MM.1S (cell line): ENCODE results near the gene CCN5.

Source experiments
- DNase-seq: peaks from one replicate; pipeline ENCODE4 v3.0.0-alpha.2; 2015
- H2AFZ ChIP-seq: fragments of 300-600 bp; sonication (generic); 2 replicates; pipeline ENCODE4 v1.6.0; 2016; ENCODE audit warnings: antibody characterized with exemption, low read length
- H3F3A ChIP-seq: fragments of 300-600 bp; sonication (generic); 2 replicates; pipeline ENCODE4 v1.6.1; 2016; ENCODE audit warnings: mild to moderate bottlenecking, antibody characterized with exemption, low read length, moderate library complexity, mixed read lengths; ENCODE audit not compliant: insufficient read depth
- H3K27ac ChIP-seq: fragments of 300-600 bp; sonication (generic); 2 replicates; pipeline ENCODE4 v1.5.1; 2016; ENCODE audit warnings: mild to moderate bottlenecking, low read length
- H3K27me3 ChIP-seq: fragments of 300-600 bp; sonication (generic); replicated peaks from 2 replicates; pipeline ENCODE4 v1.6.0; 2016; ENCODE audit warnings: low read length; ENCODE audit not compliant: insufficient read depth
- H3K36me3 ChIP-seq: fragments of 300-600 bp; sonication (generic); replicated peaks from 2 replicates; pipeline ENCODE4 v1.6.1; 2016; ENCODE audit warnings: mild to moderate bottlenecking, low read length, mixed read lengths; ENCODE audit not compliant: insufficient read depth
- H3K4me1 ChIP-seq: fragments of 300-600 bp; sonication (generic); 2 replicates; pipeline ENCODE4 v1.6.1; 2016; ENCODE audit warnings: low read length, mixed read lengths
- H3K4me2 ChIP-seq: fragments of 300-600 bp; sonication (generic); 2 replicates; pipeline ENCODE4 v1.6.0; 2016; ENCODE audit warnings: low read depth, low read length
- H3K4me3 ChIP-seq: fragments of 300-600 bp; sonication (generic); 2 replicates; pipeline ENCODE4 v1.5.1; 2016; ENCODE audit warnings: low read length, mixed read lengths
- H3K79me2 ChIP-seq: fragments of 300-600 bp; sonication (generic); 2 replicates; pipeline ENCODE4 v1.6.1; 2016; ENCODE audit warnings: mixed run types, low read length, mixed read lengths
- H3K9ac ChIP-seq: fragments of 300-600 bp; sonication (generic); 2 replicates; pipeline ENCODE4 v1.6.1; 2016; ENCODE audit warnings: low read length, mixed read lengths
- H3K9me2 ChIP-seq: fragments of 300-600 bp; sonication (generic); replicated peaks from 2 replicates; pipeline ENCODE4 v1.6.1; 2016; ENCODE audit warnings: mild to moderate bottlenecking, low read length, mixed read lengths; ENCODE audit not compliant: insufficient read depth
- H3K9me3 ChIP-seq: fragments of 300-600 bp; sonication (generic); replicated peaks from 2 replicates; pipeline ENCODE4 v1.6.1; 2016; ENCODE audit warnings: mild to moderate bottlenecking, low read length, mixed read lengths; ENCODE audit not compliant: insufficient read depth
- H4K20me1 ChIP-seq: fragments of 300-600 bp; sonication (generic); 2 replicates; pipeline ENCODE4 v1.6.1; 2016; ENCODE audit warnings: mild to moderate bottlenecking, low read length, moderate library complexity, mixed read lengths; ENCODE audit not compliant: insufficient read depth
- EZH2 ChIP-seq: fragments of 300-600 bp; sonication (generic); optimal IDR thresholded peaks from 2 replicates; pipeline ENCODE3; 2017; ENCODE audit warnings: low read depth, mild to moderate bottlenecking, antibody characterized with exemption, low read length, mixed read lengths
- EZH2phosphoT487 ChIP-seq: fragments of 300-600 bp; sonication (generic); IDR thresholded peaks from 2 replicates; pipeline ENCODE4 v1.6.1; 2018; ENCODE audit warnings: antibody characterized with exemption, low read length
- TF ChIP-seq, protein P1 (sequence below): fragments of 300-600 bp; sonication (generic); IDR thresholded peaks from 2 replicates; pipeline ENCODE4 v1.5.1; 2016; ENCODE audit warnings: antibody characterized with exemption, low read length, mixed read lengths

Gene CCN5

DNA sequence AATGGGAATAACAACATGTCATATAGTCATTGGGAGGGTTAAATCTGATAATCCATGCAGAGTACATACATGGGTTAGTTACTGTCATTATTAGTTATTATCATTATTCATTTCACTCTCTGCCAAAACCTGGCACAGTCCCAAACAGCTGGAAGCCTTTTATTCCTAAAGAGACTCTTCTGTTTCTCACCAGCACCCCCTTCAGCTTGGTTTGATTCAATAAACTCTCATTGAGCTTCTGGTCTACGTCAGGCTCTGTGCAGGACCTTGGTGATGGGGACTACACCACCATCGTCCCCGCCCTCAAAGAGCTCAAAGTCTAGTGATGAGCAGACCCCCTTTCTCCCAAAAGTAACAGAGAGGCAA is 32.8 kb downstream of the CCN5 start:
- Histone ChIP-seq H3K4me1 (no peaks in the 10 kb centered on the region), H3F3A (no peaks in the 10 kb centered on the region), H4K20me1 (no peaks in the 10 kb centered on the region), H2AFZ (no peak overlapping the region), H3K79me2 (no peaks in the 10 kb centered on the region), H3K27ac (no peak overlapping the region), H3K4me2 (no peak overlapping the region), H3K27me3 (peaks cover 79% of the 10 kb centered on the region), H3K9me2 (no peaks in the 10 kb centered on the region), H3K9me3 (no peaks in the 10 kb centered on the region), H3K4me3 (no peak overlapping the region), H3K36me3 (no peaks in the 10 kb centered on the region), H3K9ac (no peak overlapping the region)
- TF ChIP-seq EZH2: no peak
- TF ChIP-seq, protein P1, sequence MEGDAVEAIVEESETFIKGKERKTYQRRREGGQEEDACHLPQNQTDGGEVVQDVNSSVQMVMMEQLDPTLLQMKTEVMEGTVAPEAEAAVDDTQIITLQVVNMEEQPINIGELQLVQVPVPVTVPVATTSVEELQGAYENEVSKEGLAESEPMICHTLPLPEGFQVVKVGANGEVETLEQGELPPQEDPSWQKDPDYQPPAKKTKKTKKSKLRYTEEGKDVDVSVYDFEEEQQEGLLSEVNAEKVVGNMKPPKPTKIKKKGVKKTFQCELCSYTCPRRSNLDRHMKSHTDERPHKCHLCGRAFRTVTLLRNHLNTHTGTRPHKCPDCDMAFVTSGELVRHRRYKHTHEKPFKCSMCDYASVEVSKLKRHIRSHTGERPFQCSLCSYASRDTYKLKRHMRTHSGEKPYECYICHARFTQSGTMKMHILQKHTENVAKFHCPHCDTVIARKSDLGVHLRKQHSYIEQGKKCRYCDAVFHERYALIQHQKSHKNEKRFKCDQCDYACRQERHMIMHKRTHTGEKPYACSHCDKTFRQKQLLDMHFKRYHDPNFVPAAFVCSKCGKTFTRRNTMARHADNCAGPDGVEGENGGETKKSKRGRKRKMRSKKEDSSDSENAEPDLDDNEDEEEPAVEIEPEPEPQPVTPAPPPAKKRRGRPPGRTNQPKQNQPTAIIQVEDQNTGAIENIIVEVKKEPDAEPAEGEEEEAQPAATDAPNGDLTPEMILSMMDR: no peak
- DNase-seq: no peak

DNA sequence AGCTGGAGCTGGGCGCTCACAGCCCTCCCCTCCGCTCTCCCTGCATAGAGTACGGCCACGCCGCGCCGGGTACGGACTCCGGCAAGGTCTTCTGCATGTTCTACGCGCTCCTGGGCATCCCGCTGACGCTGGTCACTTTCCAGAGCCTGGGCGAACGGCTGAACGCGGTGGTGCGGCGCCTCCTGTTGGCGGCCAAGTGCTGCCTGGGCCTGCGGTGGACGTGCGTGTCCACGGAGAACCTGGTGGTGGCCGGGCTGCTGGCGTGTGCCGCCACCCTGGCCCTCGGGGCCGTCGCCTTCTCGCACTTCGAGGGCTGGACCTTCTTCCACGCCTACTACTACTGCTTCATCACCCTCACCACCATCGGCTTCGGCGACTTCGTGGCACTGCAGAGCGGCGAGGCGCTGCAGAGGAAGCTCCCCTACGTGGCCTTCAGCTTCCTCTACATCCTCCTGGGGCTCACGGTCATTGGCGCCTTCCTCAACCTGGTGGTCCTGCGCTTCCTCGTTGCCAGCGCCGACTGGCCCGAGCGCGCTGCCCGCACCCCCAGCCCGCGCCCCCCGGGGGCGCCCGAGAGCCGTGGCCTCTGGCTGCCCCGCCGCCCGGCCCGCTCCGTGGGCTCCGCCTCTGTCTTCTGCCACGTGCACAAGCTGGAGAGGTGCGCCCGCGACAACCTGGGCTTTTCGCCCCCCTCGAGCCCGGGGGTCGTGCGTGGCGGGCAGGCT is 35.1 kb downstream of the CCN5 start:
- Histone ChIP-seq H3F3A (no peaks in the 10 kb centered on the region), H4K20me1 (no peaks in the 10 kb centered on the region), H3K9me2 (no peaks in the 10 kb centered on the region), H3K27ac (no peak overlapping the region), H3K4me2 (no peak overlapping the region), H3K4me3 (no peak overlapping the region), H3K9me3 (no peaks in the 10 kb centered on the region), H3K36me3 (no peaks in the 10 kb centered on the region), H3K4me1 (no peaks in the 10 kb centered on the region), H3K27me3 (peaks cover 82% of the 10 kb centered on the region), H3K79me2 (no peaks in the 10 kb centered on the region), H2AFZ (no peak overlapping the region), H3K9ac (no peak overlapping the region)
- no peak for DNase-seq
- TF ChIP-seq EZH2 (no peak), EZH2phosphoT487 (no peak)
- TF ChIP-seq, protein P1: no peak

DNA sequence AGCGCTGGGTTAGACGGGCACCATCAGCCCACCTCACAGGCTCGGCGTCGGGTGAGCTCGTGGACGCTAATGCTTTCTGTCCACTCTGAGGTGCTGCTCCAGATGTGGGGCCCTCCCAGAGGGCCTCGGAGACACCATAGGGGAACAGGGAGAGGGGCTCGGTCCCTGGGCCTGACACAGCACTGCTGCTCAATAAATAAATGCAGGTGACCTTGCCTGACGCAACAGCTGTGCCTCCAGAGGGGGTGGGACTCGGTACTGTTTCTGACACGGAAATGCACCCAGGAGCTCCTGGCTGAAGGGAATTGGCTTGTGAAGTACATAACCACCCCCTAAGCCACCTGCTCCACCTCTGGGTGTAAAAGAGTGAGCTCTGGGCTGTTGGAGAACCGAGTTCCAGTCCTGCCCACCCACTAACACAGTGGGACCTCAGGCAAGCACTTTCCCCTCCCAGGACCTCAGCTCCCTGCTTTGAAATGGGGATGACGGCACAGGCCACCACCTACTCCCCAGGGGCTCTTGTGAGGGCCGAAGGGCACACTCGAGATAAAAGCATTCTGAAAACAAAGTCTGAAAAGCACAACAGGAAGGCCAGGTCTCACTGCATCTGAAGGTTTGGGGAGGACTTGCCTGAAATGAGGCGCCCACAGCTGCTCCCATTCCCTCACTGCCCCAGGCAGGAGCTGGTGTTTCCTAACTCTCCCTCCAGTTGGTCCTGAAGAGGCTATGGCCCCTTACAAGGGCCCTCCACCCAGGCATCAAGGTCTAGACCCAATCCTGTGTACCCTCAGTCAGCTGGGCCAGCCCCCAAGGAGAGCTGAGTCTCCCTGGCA is 37.1 kb downstream of the CCN5 start:
- H3K36me3 ChIP-seq: no peaks in the 10 kb centered on the region
- no peak overlapping the region for H3K4me2 ChIP-seq
- H3K4me3 ChIP-seq: no peak overlapping the region
- H3K4me1 ChIP-seq: no peaks in the 10 kb centered on the region
- H4K20me1 ChIP-seq: no peaks in the 10 kb centered on the region
- TF ChIP-seq EZH2 (no peak), EZH2phosphoT487 (no peak)
- TF ChIP-seq, protein P1: no peak
- H3K27me3 ChIP-seq: peaks cover 77% of the 10 kb centered on the region
- H3K9ac ChIP-seq: no peak overlapping the region
- H3F3A ChIP-seq: no peaks in the 10 kb centered on the region
- H3K79me2 ChIP-seq: no peaks in the 10 kb centered on the region
- H3K9me2 ChIP-seq: no peaks in the 10 kb centered on the region
- no peak overlapping the region for H3K27ac ChIP-seq
- no peaks in the 10 kb centered on the region for H3K9me3 ChIP-seq
- no peak for DNase-seq
- H2AFZ ChIP-seq: no peak overlapping the region
